Frontal cortex (tissue), 4 donors: Measurements from ENCODE around the gene MAD1L1. TPM values are rescaled to one million over a fixed set of nuclear protein-coding genes. Genes with fewer than 3 reads are reported as not detected.
"Not testable (repeated sequence)": the region's sequence is repeated elsewhere in the genome, so short reads cannot be mapped to it uniquely, and the experiment has no call there.

Source experiments
- DNase-seq, 2 donors: peaks; one replicate each; pipeline ENCODE4 v3.0.0; 2012; ENCODE audit warnings: low spot score in 2 of 2
- FAIRE-seq: peaks from 2 replicates; lab custom pipeline; 2012; peaks lifted over from hg19 to GRCh38; lab: Jason Lieb, UNC
- total RNA-seq: library from RNA; depleted of rRNA; stranded (reverse); fragments of >200 nt; gene quantifications from one replicate; pipeline ENCODE4 v1.2.3, GENCODE V29; 2014
- donor health status: control.
- donor health status: control.
- donor health status: control.

Gene MAD1L1
- total RNA-seq, 1 donor from 2014 or later: 37.1 TPM

DNA sequence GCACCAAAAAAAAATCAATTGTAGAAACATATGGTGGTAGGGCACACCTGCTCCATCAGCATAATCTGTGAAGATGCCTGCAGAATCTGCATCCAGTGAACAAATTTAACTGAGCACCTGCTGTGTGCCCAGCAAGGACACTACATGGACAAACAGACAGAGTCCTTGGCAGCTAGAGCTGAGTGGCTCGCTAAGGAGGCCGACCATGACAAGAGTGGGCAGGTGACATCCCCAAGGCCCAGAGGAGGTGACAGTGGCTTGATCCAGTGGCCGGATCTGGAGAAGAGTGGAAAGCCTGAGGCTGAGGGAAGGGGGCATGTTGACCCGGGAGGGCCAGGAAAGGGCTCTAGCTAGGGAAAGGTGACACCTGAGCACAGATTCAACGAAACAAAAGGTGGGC is 68.1 kb downstream of the MAD1L1 start:
- DNase-seq: peak; percentile 8 to 10
- FAIRE-seq: no peak

DNA sequence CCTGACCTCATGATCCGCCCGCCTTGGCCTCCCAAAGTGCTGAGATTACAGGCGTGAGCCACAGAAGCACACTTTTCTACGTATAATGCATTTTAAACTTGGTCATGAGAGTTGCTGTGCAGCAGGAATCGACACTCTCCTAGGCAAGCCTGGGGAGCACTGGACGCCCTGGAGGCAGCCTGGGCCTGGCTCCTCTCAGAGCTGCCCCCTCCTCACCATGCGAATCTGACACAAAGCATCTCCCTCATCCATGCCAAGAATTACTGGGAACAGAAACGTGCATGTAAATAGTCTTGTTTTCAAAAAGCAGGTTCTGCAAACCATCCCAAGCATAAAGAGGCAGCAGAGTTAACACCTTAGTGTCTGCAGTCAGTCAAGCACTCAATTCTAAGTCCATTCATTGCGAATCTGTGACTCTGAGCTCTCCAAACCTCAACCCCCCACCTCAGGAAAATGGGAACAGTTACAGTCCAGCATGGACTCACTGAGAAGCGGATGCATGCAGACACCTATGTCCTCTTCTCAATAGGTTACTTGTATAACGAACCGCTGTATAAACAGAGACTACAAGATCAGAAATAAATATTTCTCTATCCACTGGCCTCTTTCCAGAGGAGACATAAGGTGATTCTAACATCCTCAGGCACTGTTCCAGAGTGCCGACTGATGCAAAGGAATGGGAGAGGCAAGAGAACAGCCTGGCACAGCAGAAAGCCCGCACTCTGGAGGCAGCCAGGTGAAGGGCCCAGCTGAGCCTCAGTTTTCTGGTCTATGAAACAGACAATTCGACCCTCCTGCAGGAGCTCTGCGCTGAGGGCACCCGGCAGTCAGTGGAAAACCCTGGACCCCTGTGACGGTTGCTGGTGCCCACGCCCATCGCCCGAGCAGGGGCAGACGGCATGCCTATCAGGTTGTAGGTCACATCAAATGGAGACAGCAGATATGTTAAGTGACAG is 68.9 kb downstream of the MAD1L1 start:
- no peak for FAIRE-seq
- DNase-seq: peak; percentile 8 to 16

DNA sequence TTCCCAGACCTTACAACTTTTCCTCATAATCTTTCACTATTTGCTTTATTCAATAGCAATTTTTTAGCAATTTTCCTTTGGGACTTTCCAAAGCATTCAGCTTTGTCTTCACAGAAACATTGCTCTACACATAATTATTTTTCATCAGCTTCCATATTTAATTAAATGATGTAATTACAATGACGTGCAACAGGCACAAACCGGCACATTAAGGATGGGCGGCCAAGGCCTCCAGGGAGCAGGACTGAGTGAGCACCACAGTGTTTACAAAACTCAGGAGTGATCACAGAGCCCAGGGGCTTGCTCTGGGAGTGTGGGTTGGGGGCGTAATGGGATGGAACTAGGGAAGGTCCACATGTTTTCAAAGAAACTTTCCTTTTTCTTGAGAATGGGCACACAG is 69.8 kb downstream of the MAD1L1 start:
- FAIRE-seq: no peak
- peak in 1 of 2 donors; percentile 12 for DNase-seq

DNA sequence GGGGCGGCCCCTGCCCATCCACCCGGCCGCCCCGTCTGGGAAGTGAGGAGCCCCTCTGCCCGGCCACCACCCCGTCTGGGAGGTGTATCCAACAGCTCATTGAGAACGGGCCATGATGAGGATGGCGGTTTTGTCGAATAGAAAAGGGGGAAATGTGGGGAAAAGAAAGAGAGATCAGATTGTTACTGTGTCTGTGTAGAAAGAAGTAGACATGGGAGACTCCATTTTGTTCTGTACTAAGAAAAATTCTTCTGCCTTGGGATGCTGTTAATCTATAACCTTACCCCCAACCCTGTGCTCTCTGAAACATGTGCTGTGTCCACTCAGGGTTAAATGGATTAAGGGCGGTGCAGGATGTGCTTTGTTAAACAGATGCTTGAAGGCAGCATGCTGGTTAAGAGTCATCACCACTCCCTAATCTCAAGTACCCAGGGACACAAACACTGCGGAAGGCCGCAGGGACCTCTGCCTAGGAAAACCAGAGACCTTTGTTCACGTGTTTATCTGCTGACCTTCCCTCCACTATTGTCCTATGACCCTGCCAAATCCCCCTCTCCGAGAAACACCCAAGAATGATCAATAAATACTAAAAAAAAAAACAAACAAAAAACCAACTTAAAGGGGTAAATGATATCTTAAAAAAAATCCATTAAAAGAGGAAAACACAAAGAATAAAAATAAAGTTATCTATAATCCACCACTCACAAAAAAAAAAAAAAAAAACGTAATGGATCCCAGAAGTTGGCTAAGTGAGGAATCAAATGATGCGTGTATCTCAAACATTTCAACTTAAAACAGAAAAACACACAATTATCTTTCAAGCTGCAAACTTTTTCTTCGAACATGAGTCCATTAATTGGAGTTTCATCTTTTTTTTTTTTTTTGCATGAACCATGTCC is 70.5 kb downstream of the MAD1L1 start:
- DNase-seq: not testable (repeated sequence)
- FAIRE-seq: peak; percentile 45

DNA sequence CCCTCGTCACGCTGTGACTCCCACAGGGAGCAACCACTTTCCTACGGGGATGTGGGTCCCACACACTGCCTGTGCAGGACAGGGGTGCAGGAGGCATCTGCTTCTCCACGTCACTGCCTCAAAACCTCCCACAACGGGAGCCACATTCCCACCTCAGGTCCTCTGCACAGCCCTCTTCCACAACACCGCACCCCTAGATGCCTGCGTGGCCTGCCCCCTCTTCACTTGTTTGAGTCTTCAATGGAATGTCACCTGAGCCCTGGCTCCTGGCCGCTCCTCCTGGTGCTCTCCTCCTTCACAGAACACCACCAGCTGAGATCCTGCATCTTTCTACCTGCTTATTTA is 73.6 kb downstream of the MAD1L1 start:
- no peak for FAIRE-seq
- no peak for DNase-seq

DNA sequence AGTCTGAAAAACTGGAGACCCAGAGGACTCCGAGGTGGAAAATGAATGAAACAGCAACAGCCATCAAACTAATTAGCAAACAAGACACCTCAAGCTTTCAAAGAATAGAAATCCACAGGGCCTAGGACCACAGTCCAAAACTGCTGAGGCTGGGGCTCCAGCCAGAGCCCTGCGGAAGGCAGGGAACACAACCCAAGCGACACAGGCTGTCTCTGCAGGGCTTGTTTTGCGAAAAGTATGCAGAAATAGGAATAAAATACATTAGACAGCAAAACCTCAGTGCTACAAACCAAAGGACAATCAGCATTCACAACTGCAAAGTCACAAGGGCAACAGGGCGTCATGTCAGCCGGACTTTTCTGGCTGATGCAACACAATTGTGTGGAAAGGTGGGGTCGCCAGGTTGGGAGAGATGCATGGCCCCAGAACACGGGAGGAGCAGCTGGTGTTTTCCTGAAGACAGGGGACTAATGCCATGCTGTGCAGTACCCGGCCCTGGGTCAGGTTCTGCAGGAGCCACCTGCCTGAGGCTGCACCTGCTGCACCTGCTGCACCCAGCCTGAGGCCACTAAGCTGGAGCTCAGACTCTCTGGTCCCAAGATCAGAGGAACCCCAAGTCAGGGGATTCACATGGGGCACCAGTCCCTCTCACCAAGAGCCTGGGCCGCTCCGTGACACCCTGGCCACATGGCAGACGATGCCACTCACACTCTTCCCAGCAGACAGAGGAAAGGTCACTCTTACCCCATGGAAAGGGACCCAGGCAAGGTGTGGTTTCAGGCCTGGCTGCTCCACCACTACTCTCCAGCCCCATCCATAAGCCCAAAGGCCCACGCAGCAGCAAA is 74.2 kb downstream of the MAD1L1 start:
- DNase-seq: no peak

DNA sequence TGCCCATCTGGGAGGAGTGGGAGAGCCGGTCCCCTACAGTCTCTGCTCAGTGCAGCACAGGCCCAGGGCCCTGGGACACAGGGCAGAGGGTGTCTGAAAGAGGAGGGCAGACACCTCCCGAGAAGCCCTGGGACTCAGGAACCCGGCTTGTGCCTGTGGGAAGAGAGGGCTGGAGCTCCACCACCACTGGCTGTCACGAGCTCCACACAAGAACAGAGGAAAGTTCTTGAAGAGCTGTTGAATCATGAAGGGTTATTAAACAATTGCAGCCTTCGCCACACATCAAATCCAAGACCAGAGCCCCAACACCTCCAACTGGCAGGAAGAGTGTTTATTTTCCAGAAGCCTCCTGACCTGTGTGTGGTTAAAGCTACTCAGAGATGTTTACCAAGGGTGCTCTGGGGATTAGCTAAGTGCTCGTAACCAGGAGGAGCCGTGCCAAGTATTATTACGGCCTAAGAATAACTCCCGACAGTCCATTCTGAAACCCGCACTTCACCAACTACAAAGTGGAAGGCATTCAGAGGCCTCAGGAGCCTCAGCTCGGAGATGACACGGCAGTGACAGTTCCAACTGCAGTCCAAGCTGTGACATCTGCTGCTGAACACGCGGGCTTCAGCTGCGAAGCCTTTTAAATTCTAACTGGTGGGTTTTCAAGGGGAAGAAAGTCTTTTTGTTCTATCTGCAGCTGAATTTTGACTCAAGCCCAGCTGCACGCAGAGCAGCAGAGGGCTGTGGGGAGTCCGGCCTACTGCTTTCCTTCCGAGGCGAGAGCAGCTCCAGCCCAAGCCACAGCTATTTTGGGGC is 75.1 kb downstream of the MAD1L1 start:
- FAIRE-seq: peak; percentile 31

More for the DNA sequence above, 74.2 kb downstream of the MAD1L1 start:
- no peak for FAIRE-seq

DNA sequence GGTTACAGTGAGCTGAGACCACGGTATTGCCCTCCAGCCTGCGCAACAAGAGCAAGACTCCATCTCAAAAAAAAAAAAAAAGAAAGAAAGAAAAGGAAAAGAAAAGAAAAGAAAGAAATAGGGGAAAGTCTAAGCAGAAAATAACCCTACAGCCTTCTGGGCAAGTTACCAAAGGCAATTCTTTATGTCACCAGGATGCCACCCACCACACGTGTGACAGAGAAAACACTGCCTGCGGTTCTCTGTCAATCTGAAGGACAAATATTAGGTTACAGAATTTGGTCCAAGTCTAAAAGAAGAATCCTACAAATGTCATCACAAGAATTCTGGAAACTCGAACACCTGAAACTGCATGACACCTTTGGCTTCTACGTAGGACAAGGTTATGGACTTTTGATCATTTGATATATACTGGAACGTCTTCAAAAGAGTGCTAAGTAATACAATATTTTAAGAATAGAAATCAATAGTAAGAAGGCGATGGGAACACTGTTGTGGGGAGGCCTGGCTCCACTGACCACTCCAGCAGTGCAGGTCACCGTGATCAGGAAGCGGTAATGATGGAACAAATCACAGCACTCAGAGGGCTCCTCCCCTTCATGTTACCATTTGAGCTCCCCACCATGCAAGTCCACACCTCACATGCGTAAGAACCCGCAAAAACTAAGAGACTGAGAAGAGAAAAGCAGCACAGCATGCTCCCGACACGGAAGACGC is 75.8 kb downstream of the MAD1L1 start:
- no peak for FAIRE-seq

More for the DNA sequence above, 75.1 kb downstream of the MAD1L1 start:
- peak; percentile 67 to 78 for DNase-seq

DNA sequence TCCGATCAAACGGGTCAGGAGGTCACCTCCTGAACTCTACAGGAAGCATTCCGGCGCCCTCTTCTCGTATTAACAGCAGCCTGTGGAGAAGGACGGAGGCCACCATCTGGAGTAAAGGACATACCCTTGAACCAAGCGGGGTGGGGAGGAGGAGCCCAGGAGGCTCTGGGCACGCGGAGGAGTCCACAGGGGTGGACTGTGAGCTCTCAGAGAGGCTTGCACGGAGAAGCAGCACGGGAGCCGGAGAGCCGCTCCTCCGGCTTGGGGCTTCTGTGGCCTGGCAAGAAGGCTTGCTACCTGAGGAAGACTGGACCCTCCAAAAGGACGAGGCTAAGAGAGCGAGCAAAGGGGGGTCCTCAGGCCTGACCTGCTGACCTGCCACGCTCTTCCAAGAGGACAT is 77.9 kb downstream of the MAD1L1 start:
- FAIRE-seq (no peak), DNase-seq (no peak)

More for the DNA sequence above, 75.8 kb downstream of the MAD1L1 start:
- DNase-seq: no peak

DNA sequence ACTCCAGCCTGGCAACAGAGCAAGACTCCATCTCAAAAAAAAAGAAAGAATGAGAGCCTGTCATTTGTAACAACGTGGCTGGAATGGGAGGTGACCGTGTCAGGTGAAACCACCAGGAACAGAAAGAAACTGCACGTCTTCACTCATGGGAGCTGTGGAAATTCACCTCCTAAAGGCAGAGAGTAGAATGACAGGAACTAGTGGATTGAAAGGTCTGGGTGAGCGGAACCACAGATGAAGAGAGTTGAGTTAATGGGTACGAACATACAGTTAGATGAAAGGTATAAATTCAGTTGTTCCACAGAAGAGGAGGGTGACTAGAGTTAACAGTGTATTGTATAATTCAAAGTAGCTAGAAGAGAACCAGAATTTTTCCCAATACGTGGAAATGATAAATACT is 78.6 kb downstream of the MAD1L1 start:
- DNase-seq: no peak
- FAIRE-seq: no peak

DNA sequence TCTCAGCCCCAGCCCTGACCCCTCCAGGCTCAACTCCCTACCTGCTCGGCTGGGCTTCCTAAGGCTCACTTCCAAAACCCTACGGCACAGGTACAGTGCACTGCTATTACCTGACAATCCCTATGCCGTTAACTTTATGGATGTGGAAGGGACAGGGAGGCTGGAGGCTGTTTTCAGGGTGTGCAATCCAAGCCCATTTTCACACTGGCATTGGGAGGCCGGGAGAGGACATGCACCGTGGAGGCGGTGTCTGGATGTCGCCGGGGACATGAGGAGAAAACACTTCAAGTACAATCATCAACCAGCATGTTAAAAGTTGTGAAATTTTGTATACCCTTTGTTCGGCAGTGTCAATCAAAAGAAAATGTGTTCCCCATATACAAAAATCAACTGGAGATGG is 80.1 kb downstream of the MAD1L1 start:
- no peak for FAIRE-seq
- no peak for DNase-seq

DNA sequence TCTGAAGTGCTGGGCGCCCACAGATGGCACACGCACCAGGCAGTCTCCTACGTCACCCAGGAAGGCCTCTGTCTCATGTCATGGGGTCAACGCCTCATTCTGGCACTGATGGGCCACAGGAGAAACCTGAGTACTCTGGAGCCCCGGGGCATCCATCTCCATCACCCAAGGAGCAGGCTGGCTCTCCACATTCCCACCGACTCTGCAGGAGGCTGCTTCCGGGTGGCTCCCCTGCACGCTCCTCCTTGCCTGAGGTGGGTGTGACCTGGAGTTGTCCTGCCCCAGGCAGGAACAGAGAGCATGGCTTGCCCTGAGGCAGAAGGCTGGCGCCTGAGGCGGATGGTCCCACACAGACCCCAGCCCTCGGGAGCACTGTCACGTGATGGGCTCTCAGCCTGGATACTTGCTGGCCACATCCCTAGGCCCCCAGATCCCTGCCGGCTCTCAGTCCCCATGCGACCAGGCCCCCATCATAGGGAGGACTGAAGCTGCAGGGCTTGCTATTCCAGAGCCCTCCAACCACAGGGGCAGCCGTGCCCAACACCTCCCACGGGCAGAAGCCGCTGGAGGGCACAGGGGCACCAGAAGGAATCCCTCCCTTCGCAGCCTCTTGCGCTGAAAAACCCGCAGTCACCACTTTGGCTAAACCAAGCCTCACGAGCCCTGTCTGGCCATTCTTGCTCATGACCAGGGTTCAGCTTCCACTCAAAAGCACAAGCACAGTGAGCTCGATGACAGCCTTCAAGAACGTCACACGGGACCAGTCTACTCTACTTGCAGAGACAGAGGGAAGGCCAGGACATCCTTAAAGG is 80.7 kb downstream of the MAD1L1 start:
- peak in 1 of 2 donors; percentile 48 for DNase-seq
- no peak for FAIRE-seq

DNA sequence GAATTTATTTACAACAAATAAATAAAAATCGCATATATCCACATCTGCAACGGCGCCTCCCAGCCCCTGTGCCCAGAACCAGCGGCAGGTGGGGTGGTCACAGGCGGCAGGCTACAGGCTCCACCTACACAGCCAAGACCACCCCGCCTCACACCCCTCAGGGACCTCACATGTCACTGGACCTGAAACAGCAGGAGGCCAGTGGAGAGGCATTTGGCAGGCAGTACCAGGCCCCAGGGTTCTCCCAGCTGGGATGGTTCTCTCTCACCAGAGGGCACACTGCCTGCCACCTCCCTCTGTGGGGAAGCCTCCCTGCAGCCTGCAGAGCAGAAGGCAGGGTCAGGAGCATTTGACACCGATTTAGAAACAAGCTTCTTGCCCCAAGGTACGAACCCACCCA is 81.5 kb downstream of the MAD1L1 start:
- DNase-seq (peak in 1 of 2 donors; percentile 49), FAIRE-seq (no peak)

DNA sequence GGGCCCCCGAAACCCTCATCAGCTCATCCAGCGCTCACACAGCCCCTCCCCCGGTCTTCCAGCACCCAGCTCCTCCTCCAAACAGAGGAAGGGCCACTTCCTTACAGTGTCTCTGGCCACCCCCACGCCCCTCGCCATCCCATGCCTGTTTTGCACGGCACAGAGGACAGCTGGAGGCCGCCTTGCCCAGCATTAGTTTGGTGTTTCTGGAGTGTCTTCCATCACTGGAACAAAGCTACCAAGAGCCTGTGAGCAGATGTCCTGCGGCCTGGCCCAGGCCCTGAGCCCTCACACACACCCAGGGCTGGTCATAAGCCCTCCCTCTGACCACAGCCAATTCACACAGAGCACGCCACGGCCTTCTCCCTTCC is 82.3 kb downstream of the MAD1L1 start:
- DNase-seq (no peak), FAIRE-seq (no peak)

DNA sequence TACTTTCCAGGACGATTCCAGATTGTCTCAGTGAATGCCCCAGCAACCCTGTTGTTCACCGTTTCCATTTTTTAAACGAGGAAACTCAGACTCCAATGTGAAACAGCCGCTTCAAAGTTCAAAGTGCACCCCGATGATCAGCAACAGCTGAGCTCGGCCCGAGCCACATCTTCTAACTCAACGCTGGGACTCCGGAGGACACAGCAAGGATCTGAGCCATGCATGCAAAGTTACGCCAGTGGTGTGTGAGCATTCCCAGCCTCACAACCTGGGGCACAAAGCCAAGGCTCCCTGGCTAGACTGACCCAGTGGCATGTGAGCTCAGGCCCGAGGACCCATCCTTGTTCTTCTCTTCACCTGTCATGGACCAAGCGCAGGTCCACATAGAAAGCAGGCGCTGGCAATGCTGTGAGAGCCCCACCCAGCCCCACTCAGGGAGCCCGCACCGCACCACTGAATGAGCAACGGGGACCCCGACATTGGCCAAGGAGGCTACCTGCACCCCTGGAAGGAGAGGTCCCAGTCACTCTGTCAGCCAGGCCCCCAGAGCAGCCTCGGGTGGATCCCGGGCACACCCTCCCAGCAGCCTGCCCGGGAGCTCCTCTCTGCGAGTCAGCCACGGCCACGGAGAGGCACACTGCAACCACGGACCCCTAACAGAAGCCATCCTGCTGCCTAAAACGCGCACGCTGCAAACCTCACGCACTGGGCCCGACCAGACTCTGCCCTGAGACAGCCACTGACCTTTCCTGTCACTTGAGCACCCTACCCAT is 82.9 kb downstream of the MAD1L1 start:
- DNase-seq: no peak
- FAIRE-seq: no peak

DNA sequence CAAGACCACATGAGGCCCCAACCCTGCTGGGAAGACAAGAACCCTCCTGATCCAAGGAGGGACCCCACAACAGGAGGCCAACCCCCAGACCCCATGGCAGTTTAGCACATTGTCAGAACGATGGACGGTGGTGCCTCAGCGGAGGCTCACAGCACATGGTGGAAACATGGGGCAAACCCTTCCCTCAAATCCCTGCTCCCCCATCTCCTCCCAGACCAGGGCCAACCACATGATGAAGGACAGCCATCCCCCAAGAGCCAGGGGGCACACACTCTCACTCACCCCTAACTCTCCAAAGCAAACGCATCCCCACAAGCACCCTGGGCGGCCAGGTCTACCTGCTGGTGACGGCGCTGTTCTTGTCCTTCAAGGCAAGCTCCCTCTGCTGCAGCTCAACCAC is 83.9 kb downstream of the MAD1L1 start:
- DNase-seq: no peak
- FAIRE-seq: no peak

DNA sequence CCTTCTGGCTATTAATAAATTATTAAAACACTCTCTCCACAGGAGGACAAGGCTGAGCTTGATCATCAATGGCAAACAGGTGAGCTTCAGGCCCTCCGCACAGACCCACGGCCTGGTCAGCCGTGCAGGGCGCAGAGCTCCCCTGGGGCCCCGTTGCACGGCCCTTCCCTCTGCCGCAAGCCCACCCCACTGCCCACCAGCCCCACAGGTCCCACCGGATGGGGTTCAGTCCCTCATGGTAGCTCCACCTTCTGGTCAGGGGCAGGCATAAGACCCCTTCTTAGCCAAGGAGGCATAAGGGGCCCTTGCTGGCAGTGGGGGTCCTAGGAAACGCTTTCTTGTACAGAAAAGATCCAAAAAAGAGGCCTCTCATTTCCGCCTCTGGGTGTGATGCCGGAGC is 84.6 kb downstream of the MAD1L1 start:
- DNase-seq (no peak), FAIRE-seq (no peak)
